ENCODE measurements around the gene EIF3I. TPM values are rescaled to one million over a fixed set of nuclear protein-coding genes. Genes with fewer than 3 reads are reported as not detected.

Gene EIF3I
- total and polyA plus RNA-seq, 2 of the 13 experiments (the other 11 are each of a cell fraction or from before 2014, with no cell fraction given), result 210 to 223 TPM

GRCh38 chr1:32205401-32206370, 16.5 kb upstream of the EIF3I start, which contains the start of gene IQCC (continued):
- TF ChIP-seq, protein P1, sequence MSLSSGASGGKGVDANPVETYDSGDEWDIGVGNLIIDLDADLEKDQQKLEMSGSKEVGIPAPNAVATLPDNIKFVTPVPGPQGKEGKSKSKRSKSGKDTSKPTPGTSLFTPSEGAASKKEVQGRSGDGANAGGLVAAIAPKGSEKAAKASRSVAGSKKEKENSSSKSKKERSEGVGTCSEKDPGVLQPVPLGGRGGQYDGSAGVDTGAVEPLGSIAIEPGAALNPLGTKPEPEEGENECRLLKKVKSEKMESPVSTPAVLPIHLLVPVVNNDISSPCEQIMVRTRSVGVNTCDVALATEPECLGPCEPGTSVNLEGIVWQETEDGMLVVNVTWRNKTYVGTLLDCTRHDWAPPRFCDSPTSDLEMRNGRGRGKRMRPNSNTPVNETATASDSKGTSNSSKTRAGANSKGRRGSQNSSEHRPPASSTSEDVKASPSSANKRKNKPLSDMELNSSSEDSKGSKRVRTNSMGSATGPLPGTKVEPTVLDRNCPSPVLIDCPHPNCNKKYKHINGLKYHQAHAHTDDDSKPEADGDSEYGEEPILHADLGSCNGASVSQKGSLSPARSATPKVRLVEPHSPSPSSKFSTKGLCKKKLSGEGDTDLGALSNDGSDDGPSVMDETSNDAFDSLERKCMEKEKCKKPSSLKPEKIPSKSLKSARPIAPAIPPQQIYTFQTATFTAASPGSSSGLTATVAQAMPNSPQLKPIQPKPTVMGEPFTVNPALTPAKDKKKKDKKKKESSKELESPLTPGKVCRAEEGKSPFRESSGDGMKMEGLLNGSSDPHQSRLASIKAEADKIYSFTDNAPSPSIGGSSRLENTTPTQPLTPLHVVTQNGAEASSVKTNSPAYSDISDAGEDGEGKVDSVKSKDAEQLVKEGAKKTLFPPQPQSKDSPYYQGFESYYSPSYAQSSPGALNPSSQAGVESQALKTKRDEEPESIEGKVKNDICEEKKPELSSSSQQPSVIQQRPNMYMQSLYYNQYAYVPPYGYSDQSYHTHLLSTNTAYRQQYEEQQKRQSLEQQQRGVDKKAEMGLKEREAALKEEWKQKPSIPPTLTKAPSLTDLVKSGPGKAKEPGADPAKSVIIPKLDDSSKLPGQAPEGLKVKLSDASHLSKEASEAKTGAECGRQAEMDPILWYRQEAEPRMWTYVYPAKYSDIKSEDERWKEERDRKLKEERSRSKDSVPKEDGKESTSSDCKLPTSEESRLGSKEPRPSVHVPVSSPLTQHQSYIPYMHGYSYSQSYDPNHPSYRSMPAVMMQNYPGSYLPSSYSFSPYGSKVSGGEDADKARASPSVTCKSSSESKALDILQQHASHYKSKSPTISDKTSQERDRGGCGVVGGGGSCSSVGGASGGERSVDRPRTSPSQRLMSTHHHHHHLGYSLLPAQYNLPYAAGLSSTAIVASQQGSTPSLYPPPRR (CRISPR knock-in tag; IDR thresholded peaks at IDR 0.05; ENCODE audit: borderline replicate concordance), result 0 out of 2 replicates have a peak, but pooled peaks have one; percentile 36
- TF ChIP-seq, protein P2, sequence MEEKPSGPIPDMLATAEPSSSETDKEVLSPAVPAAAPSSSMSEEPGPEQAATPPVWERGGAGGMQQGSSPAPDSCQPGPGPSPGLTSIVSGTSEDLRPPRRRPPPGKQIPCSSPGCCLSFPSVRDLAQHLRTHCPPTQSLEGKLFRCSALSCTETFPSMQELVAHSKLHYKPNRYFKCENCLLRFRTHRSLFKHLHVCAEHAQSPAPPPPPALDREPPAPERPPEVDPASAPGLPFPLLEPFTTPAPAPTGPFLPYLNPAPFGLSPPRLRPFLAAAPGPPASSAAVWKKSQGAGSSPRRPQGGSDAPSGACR (CRISPR knock-in tag; IDR thresholded peaks at IDR 0.05), result no peak
- TF ChIP-seq YEATS2 (CRISPR knock-in tag; IDR thresholded peaks at IDR 0.05; ENCODE audit: borderline replicate concordance) (peak; percentile 79), ZBTB3 (CRISPR knock-in tag; IDR thresholded peaks at IDR 0.05; ENCODE audit: borderline replicate concordance, low read depth) (no peak), ZNF20 (CRISPR knock-in tag; IDR thresholded peaks at IDR 0.05) (no peak), ELF4 (CRISPR knock-in tag; IDR thresholded peaks at IDR 0.05; ENCODE audit: borderline replicate concordance) (no peak), HDAC6 (IDR thresholded peaks at IDR 0.05; ENCODE audit: low read depth, low read length) (no peak), MTF2 (CRISPR knock-in tag; IDR thresholded peaks at IDR 0.05; ENCODE audit: borderline replicate concordance) (no peak), YY1 (IDR thresholded peaks at IDR 0.05; ENCODE audit: insufficient read depth, insufficient replicate concordance, low read depth, low read length) (peak; percentile 65), KLF16 (CRISPR knock-in tag; IDR thresholded peaks at IDR 0.05) (peak in 1 of 2 experiments; percentile 45; a peak in 1 of 4 replicates), SUZ12 (IDR thresholded peaks at IDR 0.05; ENCODE audit: low read depth, low read length) (no peak), ZNF580 (CRISPR knock-in tag; IDR thresholded peaks at IDR 0.05; ENCODE audit: borderline replicate concordance, low read depth) (no peak), NRL (CRISPR knock-in tag; IDR thresholded peaks at IDR 0.05; ENCODE audit: borderline replicate concordance) (0 out of 2 replicates have a peak, but pooled peaks have one; percentile 5), ZNF451 (CRISPR knock-in tag; IDR thresholded peaks at IDR 0.05) (no peak), ARNT2 (CRISPR knock-in tag; IDR thresholded peaks at IDR 0.05; ENCODE audit: low read depth) (peak; percentile 62), TAF15 (IDR thresholded peaks at IDR 0.05; ENCODE audit: low read depth, low read length, poor library complexity, severe bottlenecking) (no peak), TBX2 (CRISPR knock-in tag; IDR thresholded peaks at IDR 0.05; ENCODE audit: borderline replicate concordance) (peak; percentile 50), ZNF296 (CRISPR knock-in tag; conservative IDR thresholded peaks at IDR 0.05) (no peak), DMTF1 (CRISPR knock-in tag; IDR thresholded peaks at IDR 0.05) (no peak)

Data from HepG2 (cell line).